ENCODE measurements around the gene CNGA3. TPM values are rescaled to one million over a fixed set of nuclear protein-coding genes. Genes with fewer than 3 reads are reported as not detected.

Gene CNGA3
- total RNA-seq, 4 donors from 2014 or later: 0.25 to 0.47 TPM; not detected in 2

DNA sequence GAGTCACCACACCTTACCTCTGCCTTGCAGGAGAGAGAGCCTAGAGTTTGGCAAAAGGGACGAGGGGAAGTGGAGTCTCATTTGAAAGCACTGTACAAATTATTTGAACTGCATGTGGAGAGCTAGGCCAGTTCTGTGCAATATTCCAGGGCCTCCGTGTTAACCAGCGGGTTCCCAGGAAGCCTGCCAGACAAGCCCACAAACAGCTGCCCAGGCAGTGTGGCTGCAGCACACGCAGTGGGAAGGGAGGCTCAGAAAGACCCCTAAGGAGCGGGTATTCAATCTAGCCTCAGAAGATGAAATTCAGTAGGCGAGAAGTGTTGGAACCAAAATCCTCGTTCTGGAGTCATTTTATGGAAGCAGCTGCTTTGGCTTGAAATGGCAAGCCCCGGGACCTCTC lies 30.7 kb downstream of the CNGA3 start:
- no peak for ATAC-seq (ENCODE audit: low FRiP score)
- no peak for DNase-seq (ENCODE audit: low spot score)
- TF ChIP-seq, protein P1, sequence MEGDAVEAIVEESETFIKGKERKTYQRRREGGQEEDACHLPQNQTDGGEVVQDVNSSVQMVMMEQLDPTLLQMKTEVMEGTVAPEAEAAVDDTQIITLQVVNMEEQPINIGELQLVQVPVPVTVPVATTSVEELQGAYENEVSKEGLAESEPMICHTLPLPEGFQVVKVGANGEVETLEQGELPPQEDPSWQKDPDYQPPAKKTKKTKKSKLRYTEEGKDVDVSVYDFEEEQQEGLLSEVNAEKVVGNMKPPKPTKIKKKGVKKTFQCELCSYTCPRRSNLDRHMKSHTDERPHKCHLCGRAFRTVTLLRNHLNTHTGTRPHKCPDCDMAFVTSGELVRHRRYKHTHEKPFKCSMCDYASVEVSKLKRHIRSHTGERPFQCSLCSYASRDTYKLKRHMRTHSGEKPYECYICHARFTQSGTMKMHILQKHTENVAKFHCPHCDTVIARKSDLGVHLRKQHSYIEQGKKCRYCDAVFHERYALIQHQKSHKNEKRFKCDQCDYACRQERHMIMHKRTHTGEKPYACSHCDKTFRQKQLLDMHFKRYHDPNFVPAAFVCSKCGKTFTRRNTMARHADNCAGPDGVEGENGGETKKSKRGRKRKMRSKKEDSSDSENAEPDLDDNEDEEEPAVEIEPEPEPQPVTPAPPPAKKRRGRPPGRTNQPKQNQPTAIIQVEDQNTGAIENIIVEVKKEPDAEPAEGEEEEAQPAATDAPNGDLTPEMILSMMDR (IDR thresholded peaks at IDR 0.05): no peak

DNA sequence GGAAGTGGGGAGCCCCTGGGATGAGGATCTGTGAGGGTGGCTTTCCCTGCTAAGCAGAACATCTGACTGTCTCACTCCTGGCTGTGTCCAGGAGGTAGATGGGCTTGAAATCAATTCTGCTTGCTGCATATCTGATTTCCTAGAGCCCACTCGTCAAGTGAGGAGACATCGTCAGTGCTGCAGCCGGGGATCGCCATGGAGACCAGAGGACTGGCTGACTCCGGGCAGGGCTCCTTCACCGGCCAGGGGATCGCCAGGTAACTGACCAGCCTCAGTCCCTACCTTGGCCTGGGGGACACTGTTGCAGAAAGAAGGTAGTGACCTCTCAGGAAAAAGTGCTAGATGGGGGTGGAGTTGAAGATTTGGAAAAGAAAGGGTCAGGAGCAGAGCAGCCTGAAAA lies 31.3 kb downstream of the CNGA3 start:
- TF ChIP-seq, protein P1 (IDR thresholded peaks at IDR 0.05): no peak
- DNase-seq (ENCODE audit: low spot score) (no peak), ATAC-seq (ENCODE audit: low FRiP score) (no peak)

DNA sequence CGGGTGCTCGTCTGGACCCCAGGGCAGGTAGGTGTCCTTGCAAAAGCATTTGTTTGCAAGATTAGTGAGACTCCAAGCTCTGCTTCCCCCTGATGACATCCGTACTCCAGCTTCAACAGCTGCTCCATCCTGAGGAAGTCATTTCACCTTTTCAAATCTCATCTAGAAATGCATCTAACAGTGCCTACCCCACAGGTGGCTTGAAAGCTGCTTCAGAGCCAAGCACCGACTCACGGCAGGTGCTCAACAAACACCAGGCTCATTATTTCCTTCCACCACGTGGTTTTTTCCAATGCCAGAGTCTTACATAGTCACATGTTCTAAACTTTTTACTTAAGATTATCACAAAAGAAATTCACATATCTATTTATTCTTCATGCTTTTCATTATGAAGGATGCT lies 31.9 kb downstream of the CNGA3 start:
- no peak for ATAC-seq (ENCODE audit: low FRiP score)
- TF ChIP-seq, protein P1 (IDR thresholded peaks at IDR 0.05): no peak
- DNase-seq (ENCODE audit: low spot score): no peak

DNA sequence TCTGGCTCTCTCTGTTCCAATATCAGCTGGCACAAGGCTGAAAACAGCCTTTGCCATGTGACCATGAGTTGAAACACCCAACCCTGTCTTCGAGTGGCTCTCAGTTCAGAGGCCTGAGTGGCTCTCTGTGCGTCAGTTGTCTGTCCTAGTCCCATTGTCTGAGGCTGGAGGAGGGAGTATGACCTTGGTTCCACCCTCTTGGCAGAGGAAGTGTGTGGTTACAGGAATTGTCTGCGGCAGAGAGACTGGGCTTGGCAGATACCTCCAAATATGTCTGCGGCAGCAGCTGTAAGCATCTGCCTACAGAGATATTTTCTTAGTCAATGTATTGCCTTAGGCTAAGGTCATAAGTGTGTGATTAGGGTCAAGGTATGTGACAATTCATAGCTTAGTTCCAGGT lies 32.6 kb downstream of the CNGA3 start:
- DNase-seq (ENCODE audit: low spot score) (no peak), ATAC-seq (ENCODE audit: low FRiP score) (no peak)
- TF ChIP-seq, protein P1 (IDR thresholded peaks at IDR 0.05): no peak

DNA sequence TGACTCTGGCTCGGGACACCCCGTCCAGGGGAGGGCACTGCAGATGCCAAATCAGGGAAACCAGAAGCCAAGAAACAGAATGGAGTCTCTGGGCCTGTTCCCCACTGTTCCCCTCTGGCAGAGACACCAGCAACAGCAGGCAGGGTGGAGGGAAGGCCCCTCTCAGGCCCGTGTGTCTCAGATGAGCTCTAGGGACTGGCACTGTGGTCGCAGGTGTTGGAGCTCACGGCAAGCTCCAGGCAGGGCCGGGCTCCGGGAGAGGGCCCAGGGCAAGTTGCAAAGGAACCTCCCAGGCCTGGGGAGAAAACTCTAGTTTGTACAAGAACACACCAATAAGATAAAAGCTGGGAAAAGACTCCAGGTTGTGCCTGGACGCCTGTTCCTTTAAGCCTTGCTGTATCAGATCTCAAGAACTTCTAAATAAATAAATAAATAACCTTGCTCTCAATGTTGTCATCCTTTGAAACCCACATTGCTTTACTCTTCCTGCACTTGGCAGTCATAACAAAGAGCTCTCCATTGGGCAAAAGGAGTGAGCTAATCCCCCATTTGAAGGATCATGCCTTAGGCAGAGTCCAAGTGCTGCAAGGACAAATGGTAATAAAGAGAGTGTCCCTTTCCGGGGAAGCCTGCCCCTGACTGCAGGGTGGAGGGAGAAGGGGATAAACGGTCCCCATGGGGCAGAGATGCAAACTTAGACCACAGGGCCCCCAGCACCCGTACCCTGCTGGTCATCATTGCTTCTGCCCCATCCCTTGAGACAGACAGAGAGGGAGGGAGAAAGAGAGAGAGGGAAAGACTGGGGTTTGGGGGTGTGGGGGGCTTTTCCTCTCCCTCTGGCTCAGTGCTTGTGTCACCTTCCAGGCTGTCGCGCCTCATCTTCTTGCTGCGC lies 33.3 kb downstream of the CNGA3 start:
- ATAC-seq (ENCODE audit: low FRiP score) (no peak), DNase-seq (ENCODE audit: low spot score) (no peak)
- TF ChIP-seq, protein P1 (IDR thresholded peaks at IDR 0.05): no peak

DNA sequence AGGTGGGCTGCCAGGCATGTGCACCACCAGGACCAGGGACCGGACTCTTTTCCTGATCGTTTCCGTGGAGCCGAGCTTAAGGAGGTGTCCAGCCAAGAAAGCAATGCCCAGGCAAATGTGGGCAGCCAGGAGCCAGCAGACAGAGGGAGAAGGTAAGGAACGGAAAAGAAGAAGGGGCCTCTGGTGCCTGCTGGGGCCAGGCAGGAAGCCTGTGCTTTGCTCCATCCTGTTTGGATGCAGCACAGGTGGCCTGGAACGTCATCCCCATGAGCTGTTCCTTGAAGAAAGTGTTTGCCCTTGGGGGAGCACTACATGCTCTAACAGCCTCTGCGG lies 33.9 kb downstream of the CNGA3 start:
- TF ChIP-seq, protein P1 (IDR thresholded peaks at IDR 0.05): no peak
- DNase-seq (ENCODE audit: low spot score) (no peak), ATAC-seq (ENCODE audit: low FRiP score) (no peak)

DNA sequence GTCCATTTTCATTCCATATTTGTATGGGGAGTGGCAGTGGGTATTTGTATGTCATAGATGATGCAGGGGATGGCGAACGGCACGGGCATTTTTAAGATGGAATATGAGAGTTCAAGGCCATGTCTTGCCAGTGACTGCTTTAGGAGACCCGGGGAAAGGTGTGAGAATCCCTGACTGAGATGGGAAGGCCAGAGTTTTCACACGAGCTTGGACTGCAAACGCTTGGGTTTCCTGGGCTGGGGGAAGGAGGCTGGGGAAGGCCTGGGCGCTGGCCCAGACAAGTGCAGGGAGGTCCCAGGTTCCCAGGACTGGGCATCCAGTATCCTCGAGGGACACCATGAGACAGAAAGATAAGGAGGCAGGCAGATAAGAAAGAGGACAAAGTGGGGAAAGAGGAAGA lies 35.2 kb downstream of the CNGA3 start:
- ATAC-seq (ENCODE audit: low FRiP score): no peak
- TF ChIP-seq, protein P1 (IDR thresholded peaks at IDR 0.05): no peak
- DNase-seq (ENCODE audit: low spot score): no peak
